Suprapubic skin (tissue), 4 donors: Measurements from ENCODE around the gene ZBTB46.

Experiments used
- CTCF ChIP-seq, 2 donors: fragments of 200-600 bp in 1 of 2; fragments of 450-650 bp in 1 of 2; sonication (generic) in 1 of 2; IDR thresholded peaks; one replicate each; pipeline ENCODE4 v1.5.1; 2016 to 2019; ENCODE audit warnings: antibody characterized with exemption in 2 of 2, mild to moderate bottlenecking in 1 of 2, moderate library complexity in 1 of 2
- EP300 ChIP-seq: sonication (generic); formaldehyde crosslinking; IDR thresholded peaks from one replicate; pipeline ENCODE4 v1.6.1; 2017; ENCODE audit warnings: antibody characterized with exemption
- POLR2A ChIP-seq, 2 donors: fragments of 450-650 bp; IDR thresholded peaks; one replicate each; pipeline ENCODE4 v1.6.1; 2017; ENCODE audit warnings: antibody characterized with exemption in 2 of 2, mild to moderate bottlenecking in 2 of 2, moderate library complexity in 2 of 2
- POLR2AphosphoS5 ChIP-seq, 3 donors: sonication (generic); formaldehyde crosslinking; IDR thresholded peaks; one replicate each; pipeline ENCODE4 v1.6.1; 2017; ENCODE audit warnings: antibody characterized with exemption in 3 of 3

- TF ChIP-seq CTCF (IDR thresholded peaks at IDR 0.05) (no peak), POLR2A (IDR thresholded peaks at IDR 0.05) (no peak), POLR2AphosphoS5 (IDR thresholded peaks at IDR 0.05) (no peak), EP300 (no peak)
These were observed 77.1 kb downstream of the ZBTB46 start for GRCh38 chr20:63754008-63754407.
